ENCODE data around the gene CTTNBP2NL. TPM values are rescaled to one million over a fixed set of nuclear protein-coding genes. Genes with fewer than 3 reads are reported as not detected.
"Not testable (repeated sequence)": the region's sequence is repeated elsewhere in the genome, so short reads cannot be mapped to it uniquely, and the experiment has no call there.

The CTTNBP2NL gene
- total RNA-seq, 1 donor from 2014 or later = 24.8 TPM

- H3K4me1 ChIP-seq = peaks cover 68% of the 10 kb centered on the region
Observed at GRCh38 chr1:112462953-112463279, 66.9 kb downstream of the CTTNBP2NL start.

GRCh38 chr1:112464501-112464900, 68.5 kb downstream of the CTTNBP2NL start:
- no peaks in the 10 kb centered on the region for H3K9me3 ChIP-seq
- peaks cover 68% of the 10 kb centered on the region for H3K4me1 ChIP-seq
- TF ChIP-seq CTCF (IDR thresholded peaks at IDR 0.05) (no peak), POLR2AphosphoS5 (IDR thresholded peaks at IDR 0.05; ENCODE audit: insufficient read depth in 1 of 2, low read depth in 1 of 2) (peak; percentile 60 to 66)
- intact Hi-C loops (cut with DNase I) = loop anchor here (5.0 kb wide), 1 partner anchor 67 kb away; the partner anchor contains the start of gene CTTNBP2NL
- H3K27me3 ChIP-seq = no peaks in the 10 kb centered on the region
- no peak overlapping the region for H3K4me3 ChIP-seq
- H3K36me3 ChIP-seq = no peaks in the 10 kb centered on the region
- peak overlapping the region; percentile 81 for H3K27ac ChIP-seq
- peak in 1 of 2 donors; percentile 91 for DNase-seq (ENCODE audit: extremely low spot score in 2 of 2)

More at GRCh38 chr1:112462953-112463279, 66.9 kb downstream of the CTTNBP2NL start:
- no peaks in the 10 kb centered on the region for H3K9me3 ChIP-seq
- intact Hi-C loops (cut with DNase I) = loop anchor here (5.0 kb wide), 1 partner anchor 66 kb away; the partner anchor contains the start of gene CTTNBP2NL
- no peaks in the 10 kb centered on the region for H3K36me3 ChIP-seq
- no peaks in the 10 kb centered on the region for H3K27me3 ChIP-seq
- TF ChIP-seq POLR2A (IDR thresholded peaks at IDR 0.05) (no peak), POLR2AphosphoS5 (IDR thresholded peaks at IDR 0.05; ENCODE audit: insufficient read depth in 1 of 2, low read depth in 1 of 2) (no peak), CTCF (IDR thresholded peaks at IDR 0.05) (no peak)
- no peak overlapping the region for H3K4me3 ChIP-seq
- H3K27ac ChIP-seq = peak overlapping the region; percentile 50
- DNase-seq (ENCODE audit: extremely low spot score in 2 of 2) = no peak

- H3K4me1 ChIP-seq = peaks cover 66% of the 10 kb centered on the region
- intact Hi-C loops (cut with DNase I) = no loop called here
- no peak for DNase-seq (ENCODE audit: extremely low spot score in 2 of 2)
Observed at GRCh38 chr1:112465122-112465521, 69.1 kb downstream of the CTTNBP2NL start.

GRCh38 chr1:112466078-112466660, 70.2 kb downstream of the CTTNBP2NL start:
- TF ChIP-seq POLR2A (IDR thresholded peaks at IDR 0.05) = no peak
- peak; percentile 87 to 94 (median 92) for TF ChIP-seq CTCF (IDR thresholded peaks at IDR 0.05)
- TF ChIP-seq POLR2AphosphoS5 (IDR thresholded peaks at IDR 0.05; ENCODE audit: insufficient read depth in 1 of 2, low read depth in 1 of 2) = peak; percentile 79 to 86
- H3K9me3 ChIP-seq = no peaks in the 10 kb centered on the region
- H3K36me3 ChIP-seq = no peaks in the 10 kb centered on the region
- H3K4me1 ChIP-seq = peaks cover 55% of the 10 kb centered on the region
- no peaks in the 10 kb centered on the region for H3K27me3 ChIP-seq
- peak in 1 of 2 donors; percentile 96 for DNase-seq (ENCODE audit: extremely low spot score in 2 of 2)
- intact Hi-C loops (cut with DNase I) = no loop called here
- peak overlapping the region; percentile 81 for H3K27ac ChIP-seq
- H3K4me3 ChIP-seq = peak overlapping the region; percentile 33 to 35

More at GRCh38 chr1:112465122-112465521, 69.1 kb downstream of the CTTNBP2NL start:
- no peak overlapping the region for H3K4me3 ChIP-seq
- H3K9me3 ChIP-seq = no peaks in the 10 kb centered on the region
- no peaks in the 10 kb centered on the region for H3K27me3 ChIP-seq
- H3K36me3 ChIP-seq = no peaks in the 10 kb centered on the region
- peak overlapping the region; percentile 81 for H3K27ac ChIP-seq
- TF ChIP-seq CTCF (IDR thresholded peaks at IDR 0.05) (no peak), POLR2A (IDR thresholded peaks at IDR 0.05) (no peak), POLR2AphosphoS5 (IDR thresholded peaks at IDR 0.05; ENCODE audit: insufficient read depth in 1 of 2, low read depth in 1 of 2) (no peak)

- intact Hi-C loops (cut with DNase I); DNase-seq (ENCODE audit: extremely low spot score in 2 of 2): not testable (repeated sequence)
Observed at GRCh38 chr1:112470324-112470723, 74.3 kb downstream of the CTTNBP2NL start.

More at GRCh38 chr1:112470324-112470723, 74.3 kb downstream of the CTTNBP2NL start:
- H3K4me3 ChIP-seq, H3K27ac ChIP-seq, H3K9me3 ChIP-seq, H3K27me3 ChIP-seq, H3K36me3 ChIP-seq: not testable (repeated sequence)
- H3K4me1 ChIP-seq = peaks cover 17% of the 10 kb centered on the region

Measured in vagina (tissue), 2 donors.